T-cell (primary cell): ENCODE results near the gene MAL. TPM values are rescaled to one million over a fixed set of nuclear protein-coding genes. Genes with fewer than 3 reads are reported as not detected.

Source experiments
- ATAC-seq, 4 experiments: fragments of 200-7000 bp in 3 of 4; fragments of 150-1000 bp in 1 of 4; cut with Tn5 transposase; replicated peaks in 1 of 4; 1 replicate in 3 of 4; 2 replicates in 1 of 4; pipeline ENCODE4 v1.10.0; 2021; ENCODE audit warnings: moderate library complexity in 3 of 4, mild to moderate bottlenecking in 2 of 4, moderate number of reproducible peaks in 1 of 4
- CTCF ChIA-PET, 2 donors: fragments of 300-600 bp; sonication (Branson Sonifier 250); formaldehyde crosslinking; loops; one replicate each; lab custom pipeline; 2022; ENCODE audit warnings: antibody characterized with exemption in 2 of 2; lab: Charles Lee
- POLR2A ChIA-PET, 2 donors: fragments of 300-600 bp; sonication (Branson Sonifier 250); formaldehyde crosslinking; loops; one replicate each; lab custom pipeline; 2022; ENCODE audit warnings: antibody characterized with exemption in 2 of 2; lab: Charles Lee
- DNase-seq, 35 experiments: peaks; one replicate each; pipeline versions ENCODE4 v3.0.0 to v3.0.0-alpha.2; 2013 to 2023
- H3K27ac ChIP-seq: one replicate; pipeline ENCODE4 v1.5.1; 2013; ENCODE audit warnings: low read length
- H3K27me3 ChIP-seq, 2 experiments: replicated peaks in 1 of 2; 1 replicate in 1 of 2; 2 replicates in 1 of 2; pipeline versions ENCODE4 v1.6.1 to v1.7.0; 2013; ENCODE audit warnings: low read length in 1 of 2, mixed read lengths in 1 of 2; ENCODE audit not compliant: control insufficient read depth in 2 of 2, insufficient read depth in 2 of 2; ENCODE audit errors: extremely low read depth in 1 of 2
- H3K36me3 ChIP-seq, 2 donors: 1 replicate in 1 of 2; 2 replicates in 1 of 2; pipeline versions ENCODE4 v1.6.1 to v1.7.0; 2013; ENCODE audit warnings: low read length in 1 of 2; ENCODE audit not compliant: control insufficient read depth in 2 of 2, insufficient read depth in 1 of 2; ENCODE audit errors: extremely low read depth in 1 of 2
- H3K4me1 ChIP-seq, 2 experiments: 1 replicate in 1 of 2; 2 replicates in 1 of 2; pipeline versions ENCODE4 v1.6.1 to v1.7.0; 2013; ENCODE audit warnings: low read length in 2 of 2, mixed read lengths in 1 of 2; ENCODE audit not compliant: insufficient read depth in 2 of 2, control insufficient read depth in 1 of 2; ENCODE audit errors: extremely low read depth in 1 of 2
- H3K4me3 ChIP-seq, 2 donors: 1 replicate in 1 of 2; 2 replicates in 1 of 2; pipeline versions ENCODE4 v1.5.1 to v1.7.0; 2013; ENCODE audit warnings: mild to moderate bottlenecking in 2 of 2, low read length in 1 of 2, moderate library complexity in 1 of 2; ENCODE audit not compliant: control insufficient read depth in 1 of 2; ENCODE audit errors: extremely low read depth in 1 of 2
- H3K9me3 ChIP-seq: 2 replicates; pipeline ENCODE4 v1.7.0; 2013
- H3K27ac Mint-ChIP-seq, 2 donors: one replicate each; pipeline ENCODE4 v1.8.0; 2020 to 2021; ENCODE audit warnings: mild to moderate bottlenecking in 2 of 2, mixed read lengths in 2 of 2
- H3K27me3 Mint-ChIP-seq, 2 donors: one replicate each; pipeline ENCODE4 v1.8.0; 2021 to 2022; ENCODE audit warnings: mixed read lengths in 2 of 2
- H3K36me3 Mint-ChIP-seq: one replicate; pipeline ENCODE4 v1.8.0; 2021; ENCODE audit warnings: mixed read lengths
- H3K4me1 Mint-ChIP-seq, 3 donors: one replicate each; pipeline ENCODE4 v1.8.0; 2020 to 2022; ENCODE audit warnings: mixed read lengths in 3 of 3, mild to moderate bottlenecking in 1 of 3
- H3K4me3 Mint-ChIP-seq, 3 donors: one replicate each; pipeline ENCODE4 v1.8.0; 2020 to 2022; ENCODE audit warnings: mild to moderate bottlenecking in 3 of 3, mixed read lengths in 3 of 3, moderate library complexity in 3 of 3
- H3K9me3 Mint-ChIP-seq, 3 donors: one replicate each; pipeline ENCODE4 v1.8.0; 2020 to 2022; ENCODE audit warnings: mixed read lengths in 3 of 3
- WGBS: methylation state at CpG from one replicate; pipeline ENCODE4 v1.1.5; 2013; ENCODE audit warnings: missing lambda C conversion rate; ENCODE audit not compliant: insufficient coverage; 5-methylcytosine and 5-hydroxymethylcytosine counted together
- total RNA-seq, 35 experiments: library from RNA in 6 of 35; stranded (reverse) in 6 of 35; fragments of 120-200 nt in 1 of 35; gene quantifications; one replicate each; pipeline versions ENCODE4 v1.2.1 to v1.2.4 and lab custom pipeline; 2013 to 2026

MAL gene
- total RNA-seq, 5 donors from 2014 or later (not counting 1 experiment from before 2014, with no cell fraction given), result 129 to 179 (median 150) TPM

DNA sequence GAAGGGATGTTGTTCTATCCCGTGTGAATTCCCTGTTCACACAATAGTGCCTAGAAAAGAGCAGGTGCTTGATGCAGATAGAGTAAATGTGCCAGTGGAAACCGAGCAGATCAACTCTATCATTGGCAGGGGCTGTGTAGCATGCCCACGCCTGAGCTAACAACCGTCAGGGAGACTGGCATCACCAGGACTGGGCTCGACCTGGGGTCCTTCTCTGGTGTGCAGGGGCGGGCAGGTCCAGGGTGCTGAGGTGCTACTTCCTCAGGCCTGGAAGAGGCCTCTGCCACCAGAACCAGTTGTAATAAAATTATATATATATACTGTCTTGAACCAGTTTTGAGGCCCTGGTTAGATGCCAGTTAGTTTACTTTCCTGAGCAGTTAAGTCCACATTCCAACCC is 11.8 kb upstream of the MAL start:
- Mint-ChIP-seq H3K27me3 (no peaks in the 10 kb centered on the region), H3K4me1 (no peaks in the 10 kb centered on the region), H3K36me3 (no peaks in the 10 kb centered on the region), H3K9me3 (no peaks in the 10 kb centered on the region), H3K4me3 (no peak overlapping the region), H3K27ac (no peak overlapping the region)
- ATAC-seq, result no peak
- H3K27me3 ChIP-seq, result peaks cover 0 to 11% of the 10 kb centered on the region in 2 experiments
- H3K4me3 ChIP-seq, result no peak overlapping the region
- no peaks in the 10 kb centered on the region for H3K4me1 ChIP-seq
- no peaks in the 10 kb centered on the region for H3K36me3 ChIP-seq
- H3K9me3 ChIP-seq, result no peaks in the 10 kb centered on the region
- ChIA-PET CTCF (no interaction called here), POLR2A (no interaction called here)
- no peak for DNase-seq
- 90% methylated on average over 3 of the region's 6 CpGs for WGBS
- H3K27ac ChIP-seq, result no peak overlapping the region

DNA sequence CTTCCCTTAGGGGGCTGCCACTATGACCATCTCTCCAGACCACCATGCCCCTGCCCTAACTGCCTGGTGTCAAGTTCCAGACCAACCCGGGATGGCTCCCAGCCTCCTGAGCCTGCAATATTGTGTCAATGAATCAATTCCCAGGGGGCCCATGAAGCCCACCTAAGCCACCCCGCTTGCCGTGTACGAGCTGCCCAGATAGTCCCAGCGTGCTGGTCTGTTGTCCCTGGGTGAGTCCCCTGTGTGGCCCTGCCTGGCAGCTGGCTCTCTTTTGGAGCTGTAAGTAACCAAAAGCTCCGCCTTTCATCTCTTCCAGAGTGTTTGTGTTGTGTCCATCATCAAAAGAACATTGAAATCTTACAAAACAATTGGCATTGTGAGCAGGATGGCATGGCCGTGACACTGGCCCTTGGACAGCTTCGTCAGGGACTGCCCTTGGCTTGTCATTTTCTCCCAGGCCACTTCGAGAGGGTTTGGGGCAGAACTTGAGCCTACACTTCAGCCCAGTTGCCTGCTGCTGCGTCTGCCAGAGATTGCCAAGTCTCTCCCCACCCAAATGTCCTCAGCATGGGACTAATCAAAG is 11.3 kb upstream of the MAL start:
- peaks cover 0 to 2% (median 0%) of the 10 kb centered on the region in 3 donors for H3K4me1 Mint-ChIP-seq
- H3K27me3 Mint-ChIP-seq, result no peaks in the 10 kb centered on the region
- H3K27me3 ChIP-seq, result peaks cover 0 to 11% of the 10 kb centered on the region in 2 experiments
- no peaks in the 10 kb centered on the region for H3K36me3 ChIP-seq
- H3K4me1 ChIP-seq, result no peaks in the 10 kb centered on the region
- H3K9me3 ChIP-seq, result no peaks in the 10 kb centered on the region
- ChIA-PET CTCF (interaction anchor here in 1 of 2 donors (0.6 kb wide), 1 partner anchor 64 kb away, joined by 3 read pairs; no protein-coding TSS in a partner anchor), POLR2A (no interaction called here)
- no peak overlapping the region for H3K27ac ChIP-seq
- WGBS, result 81% methylated on average over 7 of the region's 10 CpGs
- no peak overlapping the region for H3K27ac Mint-ChIP-seq
- H3K9me3 Mint-ChIP-seq, result no peaks in the 10 kb centered on the region
- ATAC-seq, result no peak
- H3K4me3 Mint-ChIP-seq, result no peak overlapping the region
- no peak overlapping the region for H3K4me3 ChIP-seq
- no peaks in the 10 kb centered on the region for H3K36me3 Mint-ChIP-seq
- DNase-seq, result no peak

DNA sequence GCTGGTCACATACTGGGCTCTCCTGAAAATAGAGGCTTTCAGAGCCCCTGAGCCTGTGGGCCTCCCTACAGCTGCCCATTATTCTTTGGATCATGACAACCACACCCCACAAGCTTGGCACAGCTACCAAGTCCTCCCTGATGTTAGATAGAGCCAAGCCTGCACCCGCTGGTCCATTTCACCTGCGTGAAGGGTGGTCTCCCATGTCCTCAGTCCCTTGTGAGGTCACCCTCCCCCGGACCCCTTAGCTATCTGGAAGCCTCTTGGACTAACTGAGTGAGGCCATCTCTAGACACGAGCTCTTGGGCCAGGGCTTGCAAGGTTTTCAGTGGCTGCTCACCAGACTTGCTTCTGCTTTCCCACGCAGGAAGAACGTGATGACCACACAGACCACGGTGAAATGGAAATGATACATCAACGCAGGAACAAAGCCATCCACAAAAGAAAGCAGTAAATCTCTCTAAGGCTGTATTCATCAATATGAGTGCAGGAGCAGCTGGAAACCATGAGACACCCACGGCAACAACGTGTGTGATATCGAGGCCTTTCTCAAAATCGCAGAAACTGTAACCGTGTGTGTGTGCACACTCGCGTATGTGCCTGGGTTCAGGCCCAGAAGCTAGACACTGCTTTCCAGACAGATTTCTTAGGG is 10.1 kb upstream of the MAL start:
- Mint-ChIP-seq H3K27ac (no peak overlapping the region), H3K9me3 (no peaks in the 10 kb centered on the region), H3K4me1 (peaks cover 0 to 9% (median 4%) of the 10 kb centered on the region in 3 donors), H3K36me3 (no peaks in the 10 kb centered on the region), H3K27me3 (no peaks in the 10 kb centered on the region), H3K4me3 (no peak overlapping the region)
- 62% methylated on average over 15 of the region's 15 CpGs for WGBS
- Histone ChIP-seq H3K27me3 (peaks cover 0 to 8% of the 10 kb centered on the region in 2 experiments), H3K4me1 (no peaks in the 10 kb centered on the region), H3K27ac (no peak overlapping the region), H3K9me3 (no peaks in the 10 kb centered on the region), H3K36me3 (no peaks in the 10 kb centered on the region), H3K4me3 (no peak overlapping the region)
- DNase-seq, result no peak
- ChIA-PET POLR2A (interaction anchor here in 1 of 2 donors (0.5 kb wide), 1 partner anchor 80 kb away, joined by 3 read pairs; no protein-coding TSS in a partner anchor), CTCF (interaction anchor here (0.5 to 0.6 kb wide), 2 partner anchors 67 to 228 kb away, joined by 4 read pairs; no protein-coding TSS in a partner anchor)
- ATAC-seq, result no peak

DNA sequence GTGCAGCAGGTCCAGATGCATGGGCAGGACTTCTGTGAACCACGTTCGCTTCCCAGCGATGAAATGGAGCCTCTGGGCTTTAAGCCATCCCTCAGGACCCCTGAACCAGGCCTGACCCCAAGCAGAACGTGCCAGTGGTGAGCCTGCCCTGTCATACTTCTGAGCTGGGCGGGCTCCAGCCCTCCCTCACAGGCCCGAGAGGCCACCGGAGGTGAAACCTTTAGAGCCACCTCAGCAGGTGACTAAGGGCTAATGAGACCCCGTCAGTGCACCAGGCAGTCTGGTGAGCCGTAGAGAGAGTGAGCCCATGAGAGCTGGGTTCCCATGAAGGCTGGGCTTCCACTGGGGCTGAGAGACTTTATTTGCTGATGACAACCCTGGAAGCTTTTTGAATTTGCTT is 8.9 kb upstream of the MAL start:
- POLR2A ChIA-PET, result no interaction called here
- H3K9me3 ChIP-seq, result no peaks in the 10 kb centered on the region
- CTCF ChIA-PET, result no interaction called here
- H3K9me3 Mint-ChIP-seq, result no peaks in the 10 kb centered on the region
- ATAC-seq (no peak), DNase-seq (no peak)
- no peaks in the 10 kb centered on the region for H3K36me3 Mint-ChIP-seq
- peaks cover 0 to 7% of the 10 kb centered on the region in 2 experiments for H3K27me3 ChIP-seq
- peaks cover 4 to 15% (median 11%) of the 10 kb centered on the region in 3 donors for H3K4me1 Mint-ChIP-seq
- no peak overlapping the region for H3K27ac ChIP-seq
- H3K36me3 ChIP-seq, result no peaks in the 10 kb centered on the region
- no peak overlapping the region for H3K4me3 Mint-ChIP-seq
- H3K4me1 ChIP-seq, result peaks cover 0 to 7% of the 10 kb centered on the region in 2 experiments
- H3K4me3 ChIP-seq, result no peak overlapping the region
- no peak overlapping the region for H3K27ac Mint-ChIP-seq
- 86% methylated on average over 9 of the region's 9 CpGs for WGBS
- no peaks in the 10 kb centered on the region for H3K27me3 Mint-ChIP-seq

- no peak for DNase-seq
- no peaks in the 10 kb centered on the region for H3K9me3 Mint-ChIP-seq
- WGBS, result 81% methylated on average over 8 of the region's 9 CpGs
- no peak overlapping the region for H3K27ac Mint-ChIP-seq
- ChIA-PET POLR2A (no interaction called here), CTCF (no interaction called here)
- H3K27me3 Mint-ChIP-seq, result no peaks in the 10 kb centered on the region
- Histone ChIP-seq H3K36me3 (no peaks in the 10 kb centered on the region), H3K4me3 (no peak overlapping the region), H3K4me1 (peaks cover 5 to 11% of the 10 kb centered on the region in 2 experiments), H3K9me3 (no peaks in the 10 kb centered on the region), H3K27me3 (peaks cover 0 to 10% of the 10 kb centered on the region in 2 experiments), H3K27ac (no peak overlapping the region)
- no peaks in the 10 kb centered on the region for H3K36me3 Mint-ChIP-seq
- no peak for ATAC-seq
- H3K4me1 Mint-ChIP-seq, result peaks cover 8 to 18% (median 15%) of the 10 kb centered on the region in 3 donors
- H3K4me3 Mint-ChIP-seq, result no peak overlapping the region
Measured at GRCh38 chr2:95017071-95017501, 8.4 kb upstream of the MAL start.

GRCh38 chr2:95017836-95018235 is 7.7 kb upstream of the MAL start:
- peaks cover 15 to 25% (median 23%) of the 10 kb centered on the region in 3 donors for H3K4me1 Mint-ChIP-seq
- H3K27me3 Mint-ChIP-seq, result no peaks in the 10 kb centered on the region
- Histone ChIP-seq H3K4me3 (no peak overlapping the region), H3K27me3 (peaks cover 0 to 7% of the 10 kb centered on the region in 2 experiments), H3K4me1 (peaks cover 12 to 16% of the 10 kb centered on the region in 2 experiments), H3K27ac (no peak overlapping the region), H3K9me3 (no peaks in the 10 kb centered on the region), H3K36me3 (no peaks in the 10 kb centered on the region)
- H3K9me3 Mint-ChIP-seq, result no peaks in the 10 kb centered on the region
- H3K4me3 Mint-ChIP-seq, result no peak overlapping the region
- H3K36me3 Mint-ChIP-seq, result no peaks in the 10 kb centered on the region
- POLR2A ChIA-PET, result no interaction called here
- CTCF ChIA-PET, result no interaction called here
- H3K27ac Mint-ChIP-seq, result peak overlapping the region in 1 of 2 donors; percentile 57
- DNase-seq (no peak), ATAC-seq (no peak)
- WGBS, result 92% methylated on average over 8 of the region's 12 CpGs
